A549 treated with AZD2906 at 1 μM for 4 hours (cell line): ENCODE data around the gene IPP. TPM values are rescaled to one million over a fixed set of nuclear protein-coding genes. Genes with fewer than 3 reads are reported as not detected.

Source experiments
- total RNA-seq: library from RNA; stranded (reverse); fragments of 200-300 nt; extraction: Qiagen RNA extraction; gene quantifications from 5 replicates; pipeline ENCODE4 v1.2.3, GENCODE V29; 2022

The IPP gene
- 4.0 to 4.9 TPM (median 4.4 TPM) in 5 replicates for total RNA-seq

DNA sequence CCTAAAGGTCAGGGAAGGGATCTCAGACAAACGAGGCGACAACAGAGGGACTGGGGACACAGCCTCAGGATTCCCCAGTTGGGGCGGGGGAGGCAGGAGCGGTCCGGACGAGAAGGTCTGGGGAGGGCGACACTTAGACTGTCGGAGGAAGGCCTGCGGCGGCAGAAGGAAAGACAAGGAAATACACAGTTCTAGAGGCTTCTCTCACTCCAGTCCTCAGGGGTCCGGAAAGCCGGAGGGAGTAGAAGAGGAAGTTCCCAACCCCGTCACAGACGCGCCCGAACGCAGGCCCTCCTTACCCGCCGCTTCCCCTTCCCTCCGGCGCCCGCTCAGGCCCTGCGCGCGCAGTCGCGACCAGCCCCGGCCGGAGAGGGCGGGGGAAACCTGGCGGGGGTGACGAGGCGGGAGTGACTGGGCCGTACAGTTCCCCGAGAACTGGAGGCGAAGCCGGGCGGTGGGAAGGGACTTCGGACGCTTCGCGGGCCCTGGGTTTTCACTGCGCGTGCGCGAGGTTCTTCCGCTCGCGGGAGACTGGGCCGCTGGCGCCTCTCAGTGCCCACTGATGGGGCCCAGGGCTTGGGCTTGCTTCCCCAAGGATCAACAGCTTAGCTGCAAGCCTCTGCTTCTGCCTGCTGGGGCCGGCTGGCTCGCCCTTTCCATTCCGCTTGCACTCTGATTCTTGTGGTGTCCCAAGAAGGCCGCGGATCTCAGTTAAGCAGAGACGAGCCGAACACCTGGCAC lies at the start of gene IPP:
IPP (minus strand) TSS at position 356 of the 741 bp plus-strand sequence. CDS start 4,242 bp downstream, outside the sequence.

DNA sequence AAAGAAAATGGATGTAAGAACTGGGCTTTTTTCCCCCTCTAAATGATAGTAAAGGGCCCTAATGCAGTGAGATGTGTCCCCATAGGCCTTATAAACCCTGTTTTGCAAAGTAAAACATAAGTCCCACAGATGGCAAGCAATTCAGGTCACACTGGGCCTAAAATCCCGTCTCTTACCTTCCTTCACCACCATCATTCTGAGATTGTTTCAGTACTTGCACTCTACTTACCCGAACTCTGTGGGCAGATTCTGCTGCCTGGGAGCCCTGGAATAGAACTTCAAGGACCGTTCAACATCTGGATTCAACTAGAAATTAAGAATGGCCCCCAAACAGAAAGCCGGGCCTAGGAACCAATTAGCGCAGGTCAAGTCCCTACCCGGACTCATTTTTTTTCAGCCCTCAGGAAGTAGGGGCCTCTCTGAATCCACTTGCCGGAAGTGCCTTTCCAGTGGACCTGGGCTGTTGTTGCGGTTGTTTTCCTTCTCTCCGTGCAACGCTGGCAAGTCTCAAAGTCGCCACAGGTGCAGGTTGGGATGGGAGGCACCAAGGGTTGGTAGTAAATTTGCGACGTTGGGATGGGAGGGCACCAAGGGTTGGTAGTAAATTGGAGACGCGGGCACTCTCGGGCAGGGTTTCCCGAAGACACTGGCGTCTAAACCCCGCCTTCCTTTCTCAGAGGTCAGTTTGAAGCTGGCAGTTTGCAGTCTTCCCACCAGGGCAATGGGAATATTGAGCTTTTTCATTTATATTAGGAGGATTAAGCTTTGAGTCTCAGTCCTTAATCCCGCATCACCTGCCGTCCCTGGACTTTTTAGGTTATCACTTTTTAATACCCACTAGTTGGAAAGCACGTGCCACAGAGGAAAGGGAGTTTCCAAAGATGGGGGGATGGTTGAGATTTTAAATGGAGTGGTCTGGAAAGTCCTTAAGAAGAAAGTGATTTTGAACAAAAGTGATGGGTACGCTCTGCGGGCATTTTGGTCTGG lies 62.4 kb downstream of the IPP start, which contains the start of gene TMEM69:
TMEM69 (plus strand) TSS at position 428 of the 987 bp plus-strand sequence. CDS start 2,888 bp downstream, outside the sequence.

GRCh38 chr1:45686288-45687013 lies 64.0 kb downstream of the IPP start, which contains the start of gene GPBP1L1:
TSS of gene GPBP1L1 (minus strand) at chr1:45686533. CDS start at chr1:45659087, 27,446 bp downstream.

Other genes starting within 250 kb of the IPP start
- gene PRDX1, start 228.8 kb downstream of the IPP start, total RNA-seq = 1,895 to 2,135 TPM (median 1,925 TPM) in 5 replicates
- gene AKR1A1, start 199.8 kb downstream of the IPP start, total RNA-seq = 73.5 to 78.3 TPM (median 75.2 TPM) in 5 replicates
- gene NASP, start 166.6 kb downstream of the IPP start, total RNA-seq = 102 to 144 TPM (median 116 TPM) in 5 replicates
- gene CCDC17, start 126.6 kb downstream of the IPP start, total RNA-seq = 0.14 to 0.26 TPM (median 0.23 TPM) in 5 replicates
- gene GPBP1L1, start 64.1 kb downstream of the IPP start, total RNA-seq = 28.7 to 47.3 TPM (median 31.8 TPM) in 5 replicates
- gene TMEM69, start 62.5 kb downstream of the IPP start, total RNA-seq = 17.2 to 19.6 TPM (median 19.3 TPM) in 5 replicates
- gene MAST2, start 53.0 kb upstream of the IPP start, total RNA-seq = 16.8 to 19.3 TPM (median 17.3 TPM) in 5 replicates